CD14-positive monocyte (primary cell): ENCODE measurements around the gene VTI1A. TPM values are rescaled to one million over a fixed set of nuclear protein-coding genes. Genes with fewer than 3 reads are reported as not detected.

Experiments used
- DNase-seq, 3 donors: peaks; one replicate each; pipeline ENCODE4 v3.0.0-alpha.2; 2011 to 2022
- H2AFZ ChIP-seq: 2 replicates; pipeline ENCODE4 v1.6.0; 2012; ENCODE audit warnings: mild to moderate bottlenecking, low read depth, low read length, inconsistent platforms; ENCODE audit not compliant: insufficient read depth, poor library complexity, severe bottlenecking
- H3K27ac ChIP-seq, 2 donors: 1 replicate in 1 of 2; 2 replicates in 1 of 2; pipeline ENCODE4 v1.5.1; 2012 to 2013; ENCODE audit warnings: low read length in 2 of 2, control low read depth in 1 of 2, inconsistent platforms in 1 of 2, low read depth in 1 of 2, mild to moderate bottlenecking in 1 of 2
- H3K27me3 ChIP-seq, 2 donors: one replicate each; pipeline versions ENCODE4 v1.6.0 to v1.6.1; 2011 to 2013; ENCODE audit warnings: low read length in 2 of 2; ENCODE audit not compliant: control insufficient read depth in 2 of 2, insufficient read depth in 2 of 2
- H3K36me3 ChIP-seq, 2 donors: replicated peaks in 1 of 2; 1 replicate in 1 of 2; 2 replicates in 1 of 2; pipeline versions ENCODE4 v1.5.1 to v1.6.1; 2012 to 2013; ENCODE audit warnings: low read length in 2 of 2, control low read depth in 1 of 2, inconsistent platforms in 1 of 2, mild to moderate bottlenecking in 1 of 2; ENCODE audit not compliant: insufficient read depth in 2 of 2, control insufficient read depth in 1 of 2
- H3K4me1 ChIP-seq, 2 donors: 1 replicate in 1 of 2; 2 replicates in 1 of 2; pipeline versions ENCODE4 v1.5.1 to v1.6.1; 2012 to 2013; ENCODE audit warnings: low read length in 2 of 2, control low read depth in 1 of 2, inconsistent platforms in 1 of 2, mild to moderate bottlenecking in 1 of 2, moderate library complexity in 1 of 2; ENCODE audit not compliant: insufficient read depth in 2 of 2, control insufficient read depth in 1 of 2
- H3K4me2 ChIP-seq: replicated peaks from 2 replicates; pipeline ENCODE3; 2012; ENCODE audit warnings: low read length, moderate library complexity, mild to moderate bottlenecking; ENCODE audit not compliant: poor library complexity, severe bottlenecking; ENCODE audit errors: extremely low read depth
- H3K4me3 ChIP-seq, 3 experiments: fragments of 200-600 bp in 1 of 3; sonication (generic) in 1 of 3; replicated peaks in 1 of 3; 1 replicate in 2 of 3; 2 replicates in 1 of 3; pipeline ENCODE4 v1.5.1; 2011 to 2013; ENCODE audit warnings: low read length in 3 of 3, mild to moderate bottlenecking in 3 of 3, control low read depth in 2 of 3, low read depth in 2 of 3, inconsistent platforms in 1 of 3, moderate library complexity in 1 of 3
- H3K79me2 ChIP-seq: 2 replicates; pipeline ENCODE4 v1.6.0; 2012; ENCODE audit warnings: mild to moderate bottlenecking, control low read depth, inconsistent platforms, low read length, moderate library complexity; ENCODE audit not compliant: insufficient read depth
- H3K9ac ChIP-seq: 2 replicates; pipeline ENCODE4 v1.6.0; 2017; ENCODE audit warnings: low read length, mild to moderate bottlenecking; ENCODE audit not compliant: insufficient read depth, poor library complexity, severe bottlenecking
- H3K9me3 ChIP-seq, 2 donors: replicated peaks in 1 of 2; 1 replicate in 1 of 2; 2 replicates in 1 of 2; pipeline versions ENCODE4 v1.5.1 to v1.6.1; 2012 to 2013; ENCODE audit warnings: low read length in 2 of 2, control low read depth in 1 of 2; ENCODE audit not compliant: control insufficient read depth in 1 of 2, insufficient read depth in 1 of 2
- H4K20me1 ChIP-seq: 2 replicates; pipeline ENCODE4 v1.6.0; 2012; ENCODE audit warnings: mild to moderate bottlenecking, low read length, control low read depth, moderate library complexity; ENCODE audit not compliant: insufficient read depth
- H3K27ac Mint-ChIP-seq, 7 donors: one replicate each; pipeline ENCODE4 v1.8.0; 2020; ENCODE audit warnings: mild to moderate bottlenecking in 7 of 7, mixed read lengths in 7 of 7, moderate library complexity in 6 of 7, inconsistent platforms in 2 of 7
- H3K27me3 Mint-ChIP-seq, 3 donors: one replicate each; pipeline ENCODE4 v1.8.0; 2021 to 2022; ENCODE audit warnings: low read depth in 3 of 3, mild to moderate bottlenecking in 3 of 3, mixed read lengths in 3 of 3, moderate library complexity in 3 of 3, inconsistent platforms in 1 of 3
- H3K36me3 Mint-ChIP-seq, 2 donors: one replicate each; pipeline ENCODE4 v1.8.0; 2020; ENCODE audit warnings: mixed read lengths in 2 of 2, inconsistent platforms in 1 of 2, mild to moderate bottlenecking in 1 of 2
- H3K4me1 Mint-ChIP-seq: one replicate; pipeline ENCODE4 v1.8.0; 2020; ENCODE audit warnings: mild to moderate bottlenecking, mixed read lengths
- H3K4me3 Mint-ChIP-seq, 2 donors: one replicate each; pipeline ENCODE4 v1.8.0; 2020; ENCODE audit warnings: mild to moderate bottlenecking in 2 of 2, mixed read lengths in 2 of 2, moderate library complexity in 1 of 2
- H3K9me3 Mint-ChIP-seq, 7 donors: one replicate each; pipeline ENCODE4 v1.8.0; 2020 to 2022; ENCODE audit warnings: mixed read lengths in 7 of 7, mild to moderate bottlenecking in 6 of 7, moderate library complexity in 6 of 7, inconsistent platforms in 2 of 7
- WGBS: methylation state at CpG from one replicate; pipeline ENCODE4 v1.1.5; 2013; ENCODE audit warnings: missing lambda C conversion rate; ENCODE audit not compliant: insufficient coverage; 5-methylcytosine and 5-hydroxymethylcytosine counted together
- intact Hi-C, 2 donors: fragments of 100-400 bp; cut with micrococcal nuclease; formaldehyde crosslinking; loops; one replicate each; pipeline versions ENCODE4 v1.15.0 to v1.15.1; 2023
- polyA plus RNA-seq, 3 donors: library from polyadenylated mRNA; depleted of rRNA in 1 of 3; unstranded in 2 of 3; stranded (reverse) in 1 of 3; fragments of 300-500 nt in 2 of 3; fragments of >200 nt in 1 of 3; fragmentation: Illumina TruSeq in 2 of 3; gene quantifications; 1 replicate in 2 of 3; 2 replicates in 1 of 3; pipeline ENCODE4 v1.2.3, GENCODE V29; 2012 to 2021
- TF ChIP-seq, protein P1 (sequence below): fragments of 200-600 bp; IDR thresholded peaks from one replicate; pipeline ENCODE4 v1.8.0; 2022; ENCODE audit warnings: antibody characterized with exemption, mild to moderate bottlenecking

VTI1A gene
- polyA plus RNA-seq, 3 donors = 23.6 to 25.4 (median 24.1) TPM

DNA sequence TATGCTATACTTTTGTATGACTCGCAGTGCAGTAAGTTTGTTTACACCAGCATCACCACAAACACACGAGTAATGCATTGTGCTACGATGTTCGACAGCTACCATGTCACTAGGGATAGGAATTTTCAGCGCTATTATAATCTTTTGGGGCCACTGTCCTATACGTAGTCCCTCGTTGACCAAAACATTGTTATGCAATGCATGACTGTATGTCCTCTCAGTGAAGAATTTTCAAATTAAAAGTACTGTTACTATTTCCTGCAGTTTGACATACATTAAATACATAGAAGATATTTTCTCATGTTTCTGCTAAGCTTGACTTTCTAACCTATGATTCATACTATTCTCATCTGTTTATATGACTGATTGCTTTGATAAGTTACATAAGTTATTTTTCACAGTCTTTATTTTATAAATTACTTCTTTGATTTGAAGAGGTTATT, 203.6 kb downstream of the VTI1A start:
- 100% methylated on average over 3 of the region's 7 CpGs for WGBS

DNA sequence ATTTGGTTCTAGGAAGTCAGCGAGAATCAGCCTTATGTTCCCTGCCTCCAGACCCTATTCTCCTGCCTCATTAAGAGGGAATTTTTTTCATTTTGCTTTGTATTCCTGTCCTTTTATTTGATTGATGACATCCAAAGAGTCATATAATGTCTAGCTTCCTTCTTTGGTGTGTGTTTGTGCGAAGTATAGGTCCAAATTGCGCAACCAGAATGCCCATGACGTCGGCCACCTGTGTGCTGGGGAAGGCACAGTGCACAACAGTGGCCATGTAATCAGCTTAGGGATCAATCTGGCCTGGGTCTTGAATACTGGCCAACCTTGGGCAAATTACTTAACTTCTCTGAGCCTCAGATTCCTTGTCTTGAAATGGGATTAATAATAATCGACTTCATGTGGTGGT, 206.2 kb downstream of the VTI1A start:
- Histone ChIP-seq H2AFZ (no peak overlapping the region), H3K4me3 (no peak overlapping the region), H3K27me3 (no peaks in the 10 kb centered on the region), H3K4me1 (no peaks in the 10 kb centered on the region), H3K36me3 (no peaks in the 10 kb centered on the region), H3K9me3 (no peaks in the 10 kb centered on the region), H4K20me1 (no peaks in the 10 kb centered on the region), H3K4me2 (no peak overlapping the region), H3K9ac (no peak overlapping the region), H3K27ac (no peak overlapping the region), H3K79me2 (no peaks in the 10 kb centered on the region)
- TF ChIP-seq, protein P1, sequence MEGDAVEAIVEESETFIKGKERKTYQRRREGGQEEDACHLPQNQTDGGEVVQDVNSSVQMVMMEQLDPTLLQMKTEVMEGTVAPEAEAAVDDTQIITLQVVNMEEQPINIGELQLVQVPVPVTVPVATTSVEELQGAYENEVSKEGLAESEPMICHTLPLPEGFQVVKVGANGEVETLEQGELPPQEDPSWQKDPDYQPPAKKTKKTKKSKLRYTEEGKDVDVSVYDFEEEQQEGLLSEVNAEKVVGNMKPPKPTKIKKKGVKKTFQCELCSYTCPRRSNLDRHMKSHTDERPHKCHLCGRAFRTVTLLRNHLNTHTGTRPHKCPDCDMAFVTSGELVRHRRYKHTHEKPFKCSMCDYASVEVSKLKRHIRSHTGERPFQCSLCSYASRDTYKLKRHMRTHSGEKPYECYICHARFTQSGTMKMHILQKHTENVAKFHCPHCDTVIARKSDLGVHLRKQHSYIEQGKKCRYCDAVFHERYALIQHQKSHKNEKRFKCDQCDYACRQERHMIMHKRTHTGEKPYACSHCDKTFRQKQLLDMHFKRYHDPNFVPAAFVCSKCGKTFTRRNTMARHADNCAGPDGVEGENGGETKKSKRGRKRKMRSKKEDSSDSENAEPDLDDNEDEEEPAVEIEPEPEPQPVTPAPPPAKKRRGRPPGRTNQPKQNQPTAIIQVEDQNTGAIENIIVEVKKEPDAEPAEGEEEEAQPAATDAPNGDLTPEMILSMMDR = no peak
- Mint-ChIP-seq H3K36me3 (peaks cover 15 to 22% of the 10 kb centered on the region in 2 donors), H3K9me3 (peaks cover 0 to 1% (median 0%) of the 10 kb centered on the region in 7 donors), H3K4me3 (no peak overlapping the region), H3K27me3 (no peaks in the 10 kb centered on the region), H3K27ac (no peak overlapping the region), H3K4me1 (no peaks in the 10 kb centered on the region)
- intact Hi-C loops = no loop called here
- WGBS = 71% methylated on average over 4 of the region's 6 CpGs
- DNase-seq = no peak

More for the DNA sequence above, 203.6 kb downstream of the VTI1A start:
- H3K36me3 Mint-ChIP-seq = peaks cover 9 to 14% of the 10 kb centered on the region in 2 donors
- no peak overlapping the region for H3K4me3 Mint-ChIP-seq
- Histone ChIP-seq H3K9ac (no peak overlapping the region), H3K4me3 (no peak overlapping the region), H3K79me2 (no peaks in the 10 kb centered on the region), H3K9me3 (no peaks in the 10 kb centered on the region), H3K27ac (no peak overlapping the region), H2AFZ (no peak overlapping the region), H3K4me2 (no peak overlapping the region), H3K4me1 (no peaks in the 10 kb centered on the region), H3K36me3 (no peaks in the 10 kb centered on the region), H4K20me1 (no peaks in the 10 kb centered on the region), H3K27me3 (no peaks in the 10 kb centered on the region)
- H3K27ac Mint-ChIP-seq = no peak overlapping the region
- no peaks in the 10 kb centered on the region for H3K4me1 Mint-ChIP-seq
- H3K9me3 Mint-ChIP-seq = peaks cover 0 to 1% (median 0%) of the 10 kb centered on the region in 7 donors
- intact Hi-C loops = no loop called here
- no peak for DNase-seq
- H3K27me3 Mint-ChIP-seq = no peaks in the 10 kb centered on the region
- TF ChIP-seq, protein P1 = no peak
